GM12874 (cell line): ENCODE results near the gene ANAPC7.

ENCODE experiments used
- TF ChIP-seq, protein P1 (sequence below): IDR thresholded peaks from 2 replicates; pipeline ENCODE4 v1.5.1; 2011; ENCODE audit warnings: low read depth, mild to moderate bottlenecking, control low read depth, low read length, moderate library complexity; ENCODE audit not compliant: insufficient read depth

Gene ANAPC7

GRCh38 chr12:110424237-110424636, 20.7 kb upstream of the ANAPC7 start:
- TF ChIP-seq, protein P1, sequence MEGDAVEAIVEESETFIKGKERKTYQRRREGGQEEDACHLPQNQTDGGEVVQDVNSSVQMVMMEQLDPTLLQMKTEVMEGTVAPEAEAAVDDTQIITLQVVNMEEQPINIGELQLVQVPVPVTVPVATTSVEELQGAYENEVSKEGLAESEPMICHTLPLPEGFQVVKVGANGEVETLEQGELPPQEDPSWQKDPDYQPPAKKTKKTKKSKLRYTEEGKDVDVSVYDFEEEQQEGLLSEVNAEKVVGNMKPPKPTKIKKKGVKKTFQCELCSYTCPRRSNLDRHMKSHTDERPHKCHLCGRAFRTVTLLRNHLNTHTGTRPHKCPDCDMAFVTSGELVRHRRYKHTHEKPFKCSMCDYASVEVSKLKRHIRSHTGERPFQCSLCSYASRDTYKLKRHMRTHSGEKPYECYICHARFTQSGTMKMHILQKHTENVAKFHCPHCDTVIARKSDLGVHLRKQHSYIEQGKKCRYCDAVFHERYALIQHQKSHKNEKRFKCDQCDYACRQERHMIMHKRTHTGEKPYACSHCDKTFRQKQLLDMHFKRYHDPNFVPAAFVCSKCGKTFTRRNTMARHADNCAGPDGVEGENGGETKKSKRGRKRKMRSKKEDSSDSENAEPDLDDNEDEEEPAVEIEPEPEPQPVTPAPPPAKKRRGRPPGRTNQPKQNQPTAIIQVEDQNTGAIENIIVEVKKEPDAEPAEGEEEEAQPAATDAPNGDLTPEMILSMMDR, result no peak

DNA sequence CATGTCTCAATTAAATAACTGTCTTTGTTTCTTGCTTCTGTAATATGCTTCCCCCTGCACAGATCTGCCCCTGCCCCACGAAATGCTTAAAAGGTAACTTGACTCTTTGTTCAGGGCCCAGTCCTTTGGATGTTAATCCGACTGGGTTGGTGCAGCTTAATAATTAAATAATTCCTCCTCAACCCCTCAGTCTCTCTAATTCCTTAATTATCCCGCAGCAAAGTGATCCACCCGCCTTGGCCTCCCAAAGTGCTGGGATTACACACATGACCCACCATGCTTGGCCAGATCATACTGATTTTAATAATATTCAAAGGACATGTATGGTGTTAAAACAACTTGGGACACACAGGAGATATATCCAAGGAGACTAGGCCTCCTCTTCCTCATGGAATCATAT, 18.2 kb upstream of the ANAPC7 start:
- TF ChIP-seq, protein P1, result no peak

DNA sequence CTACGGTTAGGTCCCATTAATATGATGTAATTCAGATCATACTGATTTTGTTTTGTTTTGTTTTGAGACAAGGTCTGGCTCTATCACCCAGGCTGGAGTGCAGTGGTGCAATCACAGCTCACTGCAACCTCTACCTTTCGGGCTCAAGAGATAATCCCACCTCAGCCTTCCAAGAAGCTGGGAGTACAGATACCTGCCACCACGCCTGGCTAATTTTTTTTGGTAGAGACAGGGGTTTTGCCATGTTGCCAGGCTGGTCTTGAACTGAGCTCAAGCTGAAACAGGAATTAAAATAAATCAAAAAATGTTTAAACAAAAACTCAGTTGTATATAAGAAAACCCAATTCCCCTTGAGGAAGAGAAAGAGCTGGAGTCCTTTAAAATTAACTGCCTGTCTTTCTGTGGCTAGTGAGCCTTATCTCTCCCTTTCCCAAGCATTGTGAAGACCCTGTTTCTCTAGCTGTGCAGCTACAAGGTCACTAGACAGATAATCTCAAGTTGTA, 17.7 kb upstream of the ANAPC7 start:
- TF ChIP-seq, protein P1, result no peak

DNA sequence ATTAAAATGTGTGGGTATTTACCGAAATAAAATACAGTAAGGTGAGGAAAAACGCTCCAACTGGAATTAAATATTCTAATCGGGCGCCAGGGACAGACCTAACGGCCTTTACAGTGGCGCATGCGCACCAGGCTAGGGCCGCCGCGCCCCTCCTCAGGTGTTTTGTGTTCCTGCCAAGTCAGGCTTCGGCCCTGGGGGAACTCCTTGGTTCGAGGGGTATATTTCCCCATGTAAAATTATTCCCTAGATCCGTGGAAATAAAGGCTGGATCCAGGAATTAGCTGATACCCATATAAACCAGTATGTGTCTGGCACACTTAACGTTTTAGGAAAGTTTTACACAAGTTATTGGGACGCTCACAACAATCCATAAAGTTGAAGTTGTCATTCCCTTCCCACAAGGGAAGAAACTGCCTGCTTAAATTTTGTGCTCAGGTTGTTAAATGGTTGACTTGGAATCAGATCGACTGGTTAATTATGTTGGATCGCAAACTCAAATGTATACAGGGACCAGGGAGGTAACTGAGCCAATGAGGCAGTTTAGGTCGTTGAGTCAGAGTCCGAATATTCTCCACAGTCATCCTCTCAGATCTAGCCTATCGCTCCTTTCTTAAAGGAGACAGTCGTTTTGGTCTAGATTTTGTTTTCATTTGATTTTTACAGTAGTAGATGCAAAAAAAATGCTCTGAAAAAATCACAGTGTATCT, 621 bp upstream of the ANAPC7 start:
- TF ChIP-seq, protein P1, result no peak

DNA sequence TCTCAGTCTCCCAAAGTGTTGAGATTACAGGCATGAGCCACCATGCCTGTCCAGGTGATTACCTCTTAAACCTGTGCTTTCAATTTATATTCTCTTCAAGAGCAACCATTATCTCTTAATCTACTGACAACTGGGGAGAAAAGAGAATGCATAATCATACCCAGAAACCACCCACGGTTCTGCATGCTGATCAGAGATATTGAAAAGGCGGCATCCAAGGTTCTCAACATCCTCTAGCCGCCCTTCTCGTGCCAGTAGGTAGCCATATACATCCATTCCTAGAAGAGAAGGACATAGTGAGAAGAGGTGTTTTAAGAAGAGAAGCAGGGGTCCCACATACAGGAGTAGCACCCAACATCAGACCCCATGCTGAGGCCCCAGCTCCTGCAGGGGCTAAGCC, 20.8 kb downstream of the ANAPC7 start:
- TF ChIP-seq, protein P1, result no peak

- TF ChIP-seq, protein P1, result no peak
These were observed 23.9 kb downstream of the ANAPC7 start for GRCh38 chr12:110379631-110380030.

- TF ChIP-seq, protein P1, result no peak
These were observed 24.3 kb downstream of the ANAPC7 start for GRCh38 chr12:110379197-110379596.
